IMR-90 (cell line): ENCODE data around the gene SLC9A9. TPM values are rescaled to one million over a fixed set of nuclear protein-coding genes. Genes with fewer than 3 reads are reported as not detected.

ENCODE experiments used
- ATAC-seq: fragments of 200-7000 bp; cut with Tn5 transposase; 2 replicates; pipeline ENCODE4 v1.9.1; 2020; ENCODE audit warnings: low read depth, mild to moderate bottlenecking, moderate library complexity
- BruUV-seq: library from RNA; stranded (reverse); fragments of 400-500 nt; replicated peaks from 2 replicates; lab custom pipeline; 2021; lab: Mats Ljungman, UMichigan
- CTCF ChIA-PET: fragments of 300-600 bp; formaldehyde crosslinking; extraction: SDS; loops from one replicate; lab custom pipeline; 2021; ENCODE audit warnings: antibody characterized with exemption; lab: Yijun Ruan, JAX
- POLR2A ChIA-PET: fragments of 300-600 bp; sonication (Branson Sonifier 250); formaldehyde crosslinking; loops from one replicate; lab custom pipeline; 2022; ENCODE audit warnings: antibody characterized with exemption; ENCODE audit not compliant: unreplicated experiment; lab: Charles Lee
- DNase-seq: peaks from one replicate; pipeline ENCODE4 v3.0.0; 2013
- H2AFZ ChIP-seq: replicated peaks from 2 replicates; pipeline ENCODE3; 2013; ENCODE audit warnings: low read length, mild to moderate bottlenecking; ENCODE audit not compliant: poor library complexity
- H2AK5ac ChIP-seq: 2 replicates; pipeline ENCODE4 v1.6.1; 2013; ENCODE audit warnings: low read depth, low read length, inconsistent platforms
- H2AK9ac ChIP-seq: replicated peaks from 2 replicates; pipeline ENCODE3; 2013; ENCODE audit warnings: mild to moderate bottlenecking, low read depth, low read length, moderate library complexity; ENCODE audit not compliant: poor library complexity
- H2BK120ac ChIP-seq: 2 replicates; pipeline ENCODE4 v1.6.1; 2013; ENCODE audit warnings: low read depth, low read length, inconsistent platforms
- H2BK15ac ChIP-seq: 3 replicates; pipeline ENCODE4 v1.6.1; 2013; ENCODE audit warnings: low read depth, low read length, inconsistent platforms
- H2BK20ac ChIP-seq: 2 replicates; pipeline ENCODE4 v1.6.1; 2013; ENCODE audit warnings: low read depth, mild to moderate bottlenecking, inconsistent platforms, low read length, moderate library complexity
- H2BK5ac ChIP-seq: 2 replicates; pipeline ENCODE4 v1.6.1; 2013; ENCODE audit warnings: mild to moderate bottlenecking, low read depth, low read length, inconsistent platforms; ENCODE audit not compliant: poor library complexity, severe bottlenecking
- H3K14ac ChIP-seq: replicated peaks from 2 replicates; pipeline ENCODE4 v1.6.1; 2013; ENCODE audit warnings: low read depth, low read length, inconsistent platforms
- H3K18ac ChIP-seq: 2 replicates; pipeline ENCODE4 v1.6.1; 2013; ENCODE audit warnings: low read depth, low read length, control low read depth
- H3K23ac ChIP-seq: 2 replicates; pipeline ENCODE4 v1.6.1; 2013; ENCODE audit warnings: low read depth, low read length, inconsistent platforms
- H3K27ac ChIP-seq: 2 replicates; pipeline ENCODE4 v1.5.1; 2013; ENCODE audit warnings: mild to moderate bottlenecking, control low read depth, low read length; ENCODE audit not compliant: insufficient read depth
- H3K27me3 ChIP-seq: 2 replicates; pipeline ENCODE4 v1.6.1; 2013; ENCODE audit warnings: low read length; ENCODE audit not compliant: control insufficient read depth, insufficient read depth
- H3K36me3 ChIP-seq: 2 replicates; pipeline ENCODE4 v1.6.1; 2013; ENCODE audit warnings: low read length, mixed read lengths; ENCODE audit not compliant: control insufficient read depth, insufficient read depth
- H3K4ac ChIP-seq: 2 replicates; pipeline ENCODE4 v1.6.1; 2013; ENCODE audit warnings: low read depth, low read length, inconsistent platforms
- H3K4me1 ChIP-seq: 2 replicates; pipeline ENCODE4 v1.6.1; 2013; ENCODE audit warnings: low read length, mixed read lengths; ENCODE audit not compliant: control insufficient read depth, insufficient read depth
- H3K4me2 ChIP-seq: 2 replicates; pipeline ENCODE4 v1.6.1; 2013; ENCODE audit warnings: low read depth, mild to moderate bottlenecking, control low read depth, low read length, moderate library complexity
- H3K4me3 ChIP-seq: 2 replicates; pipeline ENCODE4 v1.5.1; 2013; ENCODE audit warnings: low read depth, mild to moderate bottlenecking, control low read depth, low read length, moderate library complexity; ENCODE audit not compliant: insufficient read depth
- H3K56ac ChIP-seq: 2 replicates; pipeline ENCODE4 v1.6.1; 2013; ENCODE audit warnings: low read length, inconsistent platforms; ENCODE audit not compliant: insufficient read depth; ENCODE audit errors: extremely low read depth
- H3K79me1 ChIP-seq, 2 experiments: 2 replicates each; pipeline ENCODE4 v1.6.1; 2013; ENCODE audit warnings: low read length in 2 of 2, inconsistent platforms in 1 of 2, low read depth in 1 of 2
- H3K9ac ChIP-seq: 2 replicates; pipeline ENCODE4 v1.6.1; 2013; ENCODE audit warnings: low read depth, low read length, control low read depth
- H3K9me1 ChIP-seq: 2 replicates; pipeline ENCODE4 v1.6.1; 2013; ENCODE audit warnings: low read length, inconsistent platforms; ENCODE audit not compliant: insufficient read depth
- H3K9me3 ChIP-seq: 2 replicates; pipeline ENCODE4 v1.6.1; 2013; ENCODE audit warnings: low read length; ENCODE audit not compliant: control insufficient read depth, insufficient read depth
- H4K20me1 ChIP-seq: 2 replicates; pipeline ENCODE4 v1.6.1; 2013; ENCODE audit warnings: low read length, inconsistent platforms; ENCODE audit not compliant: insufficient read depth
- H4K5ac ChIP-seq: 2 replicates; pipeline ENCODE4 v1.6.1; 2013; ENCODE audit warnings: mild to moderate bottlenecking, low read depth, low read length, control low read depth
- H4K8ac ChIP-seq, 2 experiments: 2 replicates each; pipeline ENCODE4 v1.6.1; 2013; ENCODE audit warnings: low read depth in 2 of 2, low read length in 2 of 2, control low read depth in 1 of 2, inconsistent platforms in 1 of 2
- H4K91ac ChIP-seq: 2 replicates; pipeline ENCODE4 v1.6.1; 2013; ENCODE audit warnings: low read depth, low read length, inconsistent platforms; ENCODE audit not compliant: insufficient read depth
- BHLHE40 ChIP-seq: fragments of 150-350 bp; IDR thresholded peaks from 2 replicates; pipeline ENCODE4 v1.6.1; 2016; ENCODE audit warnings: mild to moderate bottlenecking, low read depth, low read length
- CEBPB ChIP-seq: IDR thresholded peaks from 2 replicates; pipeline ENCODE4 v1.6.1; 2012; ENCODE audit warnings: low read depth, low read length, improper control_type of control experiment
- CHD1 ChIP-seq: IDR thresholded peaks from 2 replicates; pipeline ENCODE4 v1.6.1; 2012; ENCODE audit warnings: low read depth, low read length, improper control_type of control experiment
- FOS ChIP-seq: fragments of 150-350 bp; IDR thresholded peaks from 2 replicates; pipeline ENCODE4 v1.6.1; 2016; ENCODE audit warnings: low read depth, low read length
- MAFK ChIP-seq: IDR thresholded peaks from 2 replicates; pipeline ENCODE4 v1.6.1; 2012; ENCODE audit warnings: low read depth, low read length, improper control_type of control experiment
- MAZ ChIP-seq: IDR thresholded peaks from 2 replicates; pipeline ENCODE4 v1.6.1; 2012; ENCODE audit warnings: low read depth, mild to moderate bottlenecking, low read length, improper control_type of control experiment, moderate library complexity, borderline replicate concordance
- MXI1 ChIP-seq: IDR thresholded peaks from 2 replicates; pipeline ENCODE4 v1.6.1; 2012; ENCODE audit warnings: low read depth, mild to moderate bottlenecking, low read length, moderate library complexity, borderline replicate concordance
- NFE2L2 ChIP-seq: fragments of 150-350 bp; IDR thresholded peaks from 2 replicates; pipeline ENCODE4 v1.6.1; 2016; ENCODE audit warnings: low read depth, mild to moderate bottlenecking, low read length
- POLR2A ChIP-seq: IDR thresholded peaks from 2 replicates; pipeline ENCODE4 v1.6.1; 2012; ENCODE audit warnings: mild to moderate bottlenecking, low read depth, low read length
- RAD21 ChIP-seq: IDR thresholded peaks from 2 replicates; pipeline ENCODE4 v1.6.1; 2012; ENCODE audit warnings: low read length, improper control_type of control experiment
- RCOR1 ChIP-seq: IDR thresholded peaks from 2 replicates; pipeline ENCODE4 v1.6.1; 2012; ENCODE audit warnings: mild to moderate bottlenecking, low read length, improper control_type of control experiment; ENCODE audit not compliant: insufficient replicate concordance
- RFX5 ChIP-seq: IDR thresholded peaks from 2 replicates; pipeline ENCODE4 v1.8.0; 2012; ENCODE audit warnings: low read depth, mild to moderate bottlenecking, low read length, moderate library complexity
- SMC3 ChIP-seq: fragments of 150-350 bp; IDR thresholded peaks from 2 replicates; pipeline ENCODE4 v1.6.1; 2016; ENCODE audit warnings: low read depth, mild to moderate bottlenecking, antibody characterized with exemption, low read length, moderate library complexity
- WGBS, 2 experiments: methylation state at CpG; one replicate each; pipeline versions ENCODE4 v1.1.5 to v1.1.7; 2013; ENCODE audit warnings: missing lambda C conversion rate in 2 of 2; ENCODE audit not compliant: insufficient read length in 1 of 2; ENCODE audit errors: extremely low coverage in 2 of 2; 5-methylcytosine and 5-hydroxymethylcytosine counted together
- dilution Hi-C: fragments of 300-500 bp; cut with HindIII; formaldehyde crosslinking; loops from one replicate; pipeline ENCODE4 v1.14.3; 2018; ENCODE audit warnings: low sequenced_read_pairs; ENCODE audit not compliant: unreplicated experiment
- in situ Hi-C: fragments of 300-500 bp; cut with MboI; formaldehyde crosslinking; loops from 3 replicates; pipeline ENCODE4 v1.14.3; 2019; ENCODE audit warnings: low sequenced_read_pairs, inconsistent platforms, mixed read lengths
- intact Hi-C: fragments of 100-400 bp; cut with micrococcal nuclease; formaldehyde crosslinking; loops from 2 replicates; pipeline ENCODE4 v1.10.0; 2022
- polyA plus RNA-seq, 3 experiments: library from polyadenylated mRNA; depleted of rRNA; stranded (reverse); fragments of >200 nt; gene quantifications; 2 replicates each; pipeline ENCODE4 v1.2.3, GENCODE V29; 2012; ENCODE audit warnings: low replicate concordance in 1 of 3
- total RNA-seq: library from RNA; depleted of rRNA; stranded (reverse); fragments of >200 nt; gene quantifications from 2 replicates; pipeline ENCODE4 v1.2.3, GENCODE V29; 2012
- TF ChIP-seq, protein P1 (sequence below): fragments of 150-350 bp; IDR thresholded peaks from 2 replicates; pipeline ENCODE4 v1.6.1; 2017; ENCODE audit warnings: mild to moderate bottlenecking, antibody characterized with exemption, low read length, low read depth
- TF ChIP-seq, protein P2 (sequence below): conservative IDR thresholded peaks from 2 replicates; pipeline ENCODE4 v1.5.1; 2012; ENCODE audit warnings: mild to moderate bottlenecking, low read depth, low read length, improper control_type of control experiment
- TF ChIP-seq, protein P3 (sequence below): fragments of 150-350 bp; IDR thresholded peaks from 2 replicates; pipeline ENCODE4 v1.6.1; 2016; ENCODE audit warnings: low read depth, mild to moderate bottlenecking, low read length, moderate library complexity, borderline replicate concordance

Gene SLC9A9
- total and polyA plus RNA-seq, 2 of the 4 experiments (the other 2 are of a cell fraction): 1.4 to 2.3 TPM

DNA sequence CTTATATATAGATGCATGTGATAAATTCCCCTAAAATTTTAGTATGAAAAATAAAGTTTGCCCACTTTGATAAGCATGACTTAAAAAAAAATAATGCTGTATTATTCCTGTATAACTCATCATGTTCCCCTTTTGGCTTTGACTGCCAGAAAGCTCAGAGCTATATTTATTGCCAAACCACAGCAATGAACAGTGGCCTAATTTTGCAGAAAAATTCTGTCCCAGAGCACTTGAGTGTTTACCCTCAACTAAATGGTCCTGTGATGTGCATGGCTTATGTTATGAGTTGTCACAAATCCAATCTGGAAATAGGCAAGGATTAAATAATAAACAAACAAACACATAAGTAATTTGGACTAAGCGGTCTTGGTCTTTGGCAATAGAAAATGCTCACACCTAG, 276.7 kb downstream of the SLC9A9 start:
- no peak overlapping the region for H2AK9ac ChIP-seq
- WGBS, 2 experiments: no CpG with 5 or more reads among the region's 1 CpG
- ATAC-seq: no peak
- no peak overlapping the region for H4K5ac ChIP-seq
- H2BK120ac ChIP-seq: no peak overlapping the region
- no peak overlapping the region for H2BK20ac ChIP-seq
- no peak overlapping the region for H3K4me2 ChIP-seq
- H2BK5ac ChIP-seq: no peak overlapping the region
- no peaks in the 10 kb centered on the region for H3K9me1 ChIP-seq
- no peaks in the 10 kb centered on the region for H3K27me3 ChIP-seq
- H3K23ac ChIP-seq: no peak overlapping the region
- H3K56ac ChIP-seq: no peak overlapping the region
- H3K79me1 ChIP-seq: no peaks in the 10 kb centered on the region
- CTCF ChIA-PET: interaction anchor here (0.6 kb wide), 1 partner anchor 103 kb away, joined by 4 read pairs; no protein-coding TSS in a partner anchor
- H3K4me1 ChIP-seq: no peaks in the 10 kb centered on the region
- BruUV-seq: no TSS peak
- TF ChIP-seq, protein P1, sequence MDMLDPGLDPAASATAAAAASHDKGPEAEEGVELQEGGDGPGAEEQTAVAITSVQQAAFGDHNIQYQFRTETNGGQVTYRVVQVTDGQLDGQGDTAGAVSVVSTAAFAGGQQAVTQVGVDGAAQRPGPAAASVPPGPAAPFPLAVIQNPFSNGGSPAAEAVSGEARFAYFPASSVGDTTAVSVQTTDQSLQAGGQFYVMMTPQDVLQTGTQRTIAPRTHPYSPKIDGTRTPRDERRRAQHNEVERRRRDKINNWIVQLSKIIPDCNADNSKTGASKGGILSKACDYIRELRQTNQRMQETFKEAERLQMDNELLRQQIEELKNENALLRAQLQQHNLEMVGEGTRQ: no peak
- TF ChIP-seq RCOR1 (no peak), POLR2A (no peak), MXI1 (no peak), RAD21 (no peak), RFX5 (no peak), BHLHE40 (no peak), CHD1 (no peak), NFE2L2 (no peak), MAZ (no peak), MAFK (no peak), CEBPB (no peak), SMC3 (no peak), FOS (no peak)
- TF ChIP-seq, protein P2, sequence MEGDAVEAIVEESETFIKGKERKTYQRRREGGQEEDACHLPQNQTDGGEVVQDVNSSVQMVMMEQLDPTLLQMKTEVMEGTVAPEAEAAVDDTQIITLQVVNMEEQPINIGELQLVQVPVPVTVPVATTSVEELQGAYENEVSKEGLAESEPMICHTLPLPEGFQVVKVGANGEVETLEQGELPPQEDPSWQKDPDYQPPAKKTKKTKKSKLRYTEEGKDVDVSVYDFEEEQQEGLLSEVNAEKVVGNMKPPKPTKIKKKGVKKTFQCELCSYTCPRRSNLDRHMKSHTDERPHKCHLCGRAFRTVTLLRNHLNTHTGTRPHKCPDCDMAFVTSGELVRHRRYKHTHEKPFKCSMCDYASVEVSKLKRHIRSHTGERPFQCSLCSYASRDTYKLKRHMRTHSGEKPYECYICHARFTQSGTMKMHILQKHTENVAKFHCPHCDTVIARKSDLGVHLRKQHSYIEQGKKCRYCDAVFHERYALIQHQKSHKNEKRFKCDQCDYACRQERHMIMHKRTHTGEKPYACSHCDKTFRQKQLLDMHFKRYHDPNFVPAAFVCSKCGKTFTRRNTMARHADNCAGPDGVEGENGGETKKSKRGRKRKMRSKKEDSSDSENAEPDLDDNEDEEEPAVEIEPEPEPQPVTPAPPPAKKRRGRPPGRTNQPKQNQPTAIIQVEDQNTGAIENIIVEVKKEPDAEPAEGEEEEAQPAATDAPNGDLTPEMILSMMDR: no peak
- TF ChIP-seq, protein P3, sequence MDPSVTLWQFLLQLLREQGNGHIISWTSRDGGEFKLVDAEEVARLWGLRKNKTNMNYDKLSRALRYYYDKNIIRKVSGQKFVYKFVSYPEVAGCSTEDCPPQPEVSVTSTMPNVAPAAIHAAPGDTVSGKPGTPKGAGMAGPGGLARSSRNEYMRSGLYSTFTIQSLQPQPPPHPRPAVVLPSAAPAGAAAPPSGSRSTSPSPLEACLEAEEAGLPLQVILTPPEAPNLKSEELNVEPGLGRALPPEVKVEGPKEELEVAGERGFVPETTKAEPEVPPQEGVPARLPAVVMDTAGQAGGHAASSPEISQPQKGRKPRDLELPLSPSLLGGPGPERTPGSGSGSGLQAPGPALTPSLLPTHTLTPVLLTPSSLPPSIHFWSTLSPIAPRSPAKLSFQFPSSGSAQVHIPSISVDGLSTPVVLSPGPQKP: no peak
- no peak overlapping the region for H4K8ac ChIP-seq
- H3K9ac ChIP-seq: no peak overlapping the region
- H2AK5ac ChIP-seq: no peak overlapping the region
- H4K20me1 ChIP-seq: no peaks in the 10 kb centered on the region
- no peak overlapping the region for H4K91ac ChIP-seq
- no peaks in the 10 kb centered on the region for H3K36me3 ChIP-seq
- in situ Hi-C loops: no loop called here
- no peak for DNase-seq
- POLR2A ChIA-PET: no interaction called here
- H3K9me3 ChIP-seq: no peaks in the 10 kb centered on the region
- H2AFZ ChIP-seq: no peak overlapping the region
- no peak overlapping the region for H3K4me3 ChIP-seq
- no peak overlapping the region for H2BK15ac ChIP-seq
- intact Hi-C loops: no loop called here
- H3K27ac ChIP-seq: no peak overlapping the region
- dilution Hi-C loops: no loop called here
- no peak overlapping the region for H3K14ac ChIP-seq
- H3K18ac ChIP-seq: no peak overlapping the region
- no peak overlapping the region for H3K4ac ChIP-seq
